GM12874 (cell line): ENCODE measurements around the gene AMER3.

ENCODE experiments used
- TF ChIP-seq, protein P1 (sequence below): IDR thresholded peaks from 2 replicates; pipeline ENCODE4 v1.5.1; 2011; ENCODE audit warnings: low read depth, mild to moderate bottlenecking, control low read depth, low read length, moderate library complexity; ENCODE audit not compliant: insufficient read depth

Gene AMER3, protein sequence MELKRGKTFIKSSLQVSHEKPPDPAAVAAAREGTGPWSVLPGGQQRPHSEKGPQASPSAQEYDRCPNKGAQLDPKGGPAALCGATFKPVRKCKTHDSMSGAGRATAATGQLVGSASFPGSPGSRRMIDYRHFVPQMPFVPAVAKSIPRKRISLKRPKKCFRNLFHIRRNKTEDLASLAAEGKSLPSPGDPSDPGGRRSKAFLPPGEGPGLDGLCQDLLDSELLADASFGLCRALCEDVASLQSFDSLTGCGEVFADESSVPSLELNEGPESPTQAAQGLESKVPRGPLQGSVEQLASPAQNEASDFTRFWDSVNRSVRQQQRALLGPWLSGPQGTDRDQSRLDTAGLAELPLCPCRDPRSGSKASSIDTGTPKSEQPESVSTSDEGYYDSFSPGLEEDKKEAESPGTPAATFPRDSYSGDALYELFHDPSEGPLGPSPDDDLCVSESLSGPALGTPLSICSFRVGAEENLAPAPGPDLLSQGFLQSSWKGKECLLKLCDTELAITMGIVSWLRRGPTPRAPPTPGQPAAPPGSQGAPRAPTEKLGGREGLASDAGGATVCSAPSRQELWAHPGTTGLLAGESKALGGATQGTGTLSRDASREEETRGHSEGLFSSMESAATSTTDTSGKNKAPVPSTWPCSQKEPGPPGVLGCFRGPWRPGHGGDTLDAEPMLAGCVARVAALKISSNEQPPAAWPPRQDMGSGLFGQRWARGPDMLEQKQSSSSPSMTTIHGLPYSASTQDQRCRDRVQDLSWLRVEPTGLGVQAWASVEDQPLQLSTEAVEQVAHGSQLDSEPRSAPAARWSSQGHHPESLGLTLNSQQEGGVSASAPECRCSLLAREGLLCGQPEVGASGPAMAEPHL

DNA sequence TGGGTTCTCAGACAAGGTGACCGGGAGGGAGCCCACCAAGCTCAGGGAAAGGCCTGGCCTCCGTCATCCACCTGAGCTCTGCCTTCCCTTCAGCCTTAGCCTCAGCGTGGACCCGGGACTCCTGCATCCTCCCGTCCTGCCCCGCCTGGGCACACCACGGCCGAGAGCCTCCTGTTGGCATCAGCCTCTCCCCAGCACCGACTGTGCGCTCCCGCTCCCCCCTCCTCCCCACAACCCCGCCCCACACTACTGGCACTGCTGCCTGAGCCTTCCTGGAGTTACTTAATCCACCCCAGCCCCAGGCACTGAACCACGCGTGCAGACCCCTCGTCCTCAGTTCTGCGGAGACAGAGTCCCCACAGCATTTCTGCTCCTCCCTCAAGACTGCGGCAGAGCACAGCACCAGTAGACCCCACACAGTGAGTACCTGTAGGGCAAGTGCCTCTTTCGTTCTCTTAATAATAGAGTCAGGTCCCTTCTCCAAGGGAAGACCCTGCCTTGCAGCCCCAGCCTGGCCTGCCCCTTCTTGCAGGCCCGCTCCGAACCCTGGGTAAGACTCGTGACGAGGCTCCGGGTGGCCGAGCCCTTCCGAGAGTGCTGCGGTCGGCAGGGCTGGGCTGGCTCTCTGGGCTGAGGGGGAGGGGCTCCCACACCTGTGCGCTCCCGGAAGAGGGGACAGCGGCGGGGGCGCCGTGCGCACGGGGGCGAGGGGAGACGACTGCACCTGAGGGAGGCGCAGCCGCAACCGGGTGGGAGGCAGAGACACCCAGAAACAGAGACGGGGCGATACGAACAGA, at the start of gene AMER3:
Gene AMER3 (plus strand): TSS at position 285 of the 797 bp plus-strand sequence. CDS start 6,533 bp downstream, outside the sequence.
- TF ChIP-seq, protein P1, sequence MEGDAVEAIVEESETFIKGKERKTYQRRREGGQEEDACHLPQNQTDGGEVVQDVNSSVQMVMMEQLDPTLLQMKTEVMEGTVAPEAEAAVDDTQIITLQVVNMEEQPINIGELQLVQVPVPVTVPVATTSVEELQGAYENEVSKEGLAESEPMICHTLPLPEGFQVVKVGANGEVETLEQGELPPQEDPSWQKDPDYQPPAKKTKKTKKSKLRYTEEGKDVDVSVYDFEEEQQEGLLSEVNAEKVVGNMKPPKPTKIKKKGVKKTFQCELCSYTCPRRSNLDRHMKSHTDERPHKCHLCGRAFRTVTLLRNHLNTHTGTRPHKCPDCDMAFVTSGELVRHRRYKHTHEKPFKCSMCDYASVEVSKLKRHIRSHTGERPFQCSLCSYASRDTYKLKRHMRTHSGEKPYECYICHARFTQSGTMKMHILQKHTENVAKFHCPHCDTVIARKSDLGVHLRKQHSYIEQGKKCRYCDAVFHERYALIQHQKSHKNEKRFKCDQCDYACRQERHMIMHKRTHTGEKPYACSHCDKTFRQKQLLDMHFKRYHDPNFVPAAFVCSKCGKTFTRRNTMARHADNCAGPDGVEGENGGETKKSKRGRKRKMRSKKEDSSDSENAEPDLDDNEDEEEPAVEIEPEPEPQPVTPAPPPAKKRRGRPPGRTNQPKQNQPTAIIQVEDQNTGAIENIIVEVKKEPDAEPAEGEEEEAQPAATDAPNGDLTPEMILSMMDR, result no peak

DNA sequence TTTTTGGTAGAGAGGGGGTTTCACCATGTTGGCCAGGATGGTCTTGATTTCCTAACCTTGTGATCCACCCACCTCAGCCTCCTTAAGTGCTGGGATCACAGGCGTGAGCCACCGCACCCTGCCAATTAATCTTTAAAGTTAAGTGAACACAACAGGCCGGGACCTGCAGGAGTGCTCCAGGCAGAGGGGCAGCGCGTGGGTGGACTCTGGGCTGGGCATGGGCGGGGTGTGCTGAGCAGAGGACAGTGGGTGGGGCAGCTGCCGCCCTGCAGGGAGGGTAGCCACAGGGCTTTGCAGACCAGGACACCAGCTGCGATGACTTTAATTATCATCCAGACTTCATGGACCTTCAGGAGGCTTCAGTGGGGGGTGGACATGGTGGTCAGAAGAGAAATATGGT, 35.3 kb upstream of the AMER3 start:
- TF ChIP-seq, protein P1, result no peak

DNA sequence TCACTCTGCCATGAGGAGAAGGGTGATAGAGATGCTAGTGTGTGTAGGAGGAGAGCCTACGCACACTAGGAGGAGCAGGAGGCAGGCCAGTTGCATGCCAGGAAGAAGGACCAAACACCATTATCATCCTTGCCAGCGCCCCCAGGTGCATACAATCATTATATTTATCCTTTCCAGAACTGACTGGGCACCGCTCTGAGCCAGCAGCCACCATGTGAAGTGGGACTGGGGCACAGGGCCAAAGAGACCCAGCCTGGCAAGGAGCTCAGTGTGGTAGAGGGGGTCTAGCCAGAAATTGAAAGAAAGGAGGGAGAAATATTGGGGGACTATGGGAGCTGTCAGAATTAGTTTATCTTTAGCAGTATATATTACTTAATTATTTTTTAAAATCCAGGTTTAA, 34.8 kb upstream of the AMER3 start:
- TF ChIP-seq, protein P1, result no peak

DNA sequence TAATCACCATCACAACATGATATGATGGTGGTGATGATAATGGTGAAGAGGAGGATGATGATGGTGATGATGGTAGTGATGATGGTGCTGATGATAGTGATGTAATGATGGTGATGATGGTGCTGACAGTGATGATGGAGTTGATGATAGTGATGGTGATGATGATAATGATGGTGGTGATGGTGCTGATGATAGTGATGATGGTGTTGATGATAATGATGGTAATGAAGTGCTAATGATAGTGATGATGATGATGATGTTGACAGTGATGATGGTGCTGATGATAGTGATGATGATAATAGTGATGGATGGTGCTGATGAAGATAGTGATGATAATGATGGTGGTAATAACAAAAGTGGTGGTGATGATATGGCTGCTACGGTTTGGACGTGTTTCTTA, 30.9 kb upstream of the AMER3 start:
- TF ChIP-seq, protein P1, result no peak

DNA sequence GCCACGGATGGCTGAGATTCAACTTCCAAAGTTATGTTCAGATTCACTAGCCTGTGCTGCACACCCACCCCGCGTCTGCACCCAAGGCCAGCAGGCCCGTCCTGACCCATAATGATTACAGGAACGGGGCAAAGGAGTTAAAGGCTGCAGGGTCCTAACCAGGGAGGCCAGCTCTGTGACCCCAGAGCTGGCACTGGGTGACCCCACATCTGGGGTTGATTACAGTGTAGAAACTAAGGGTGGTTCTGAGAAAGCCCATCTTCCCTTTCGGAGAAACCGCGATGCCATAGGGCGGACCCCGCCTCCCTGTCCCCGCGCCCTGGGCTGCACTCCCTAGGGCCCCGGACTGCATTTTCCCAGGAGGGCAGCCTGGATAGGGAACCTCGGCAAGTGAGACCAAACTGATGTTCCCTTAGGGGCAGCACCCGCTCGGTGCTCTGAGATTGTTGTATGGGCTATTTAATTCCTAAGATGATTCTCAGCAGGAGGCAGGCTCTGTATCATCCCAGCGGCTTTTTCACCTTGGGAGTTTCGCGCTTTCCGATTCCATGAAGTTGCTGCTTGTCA, 28.6 kb upstream of the AMER3 start:
- TF ChIP-seq, protein P1, result no peak

DNA sequence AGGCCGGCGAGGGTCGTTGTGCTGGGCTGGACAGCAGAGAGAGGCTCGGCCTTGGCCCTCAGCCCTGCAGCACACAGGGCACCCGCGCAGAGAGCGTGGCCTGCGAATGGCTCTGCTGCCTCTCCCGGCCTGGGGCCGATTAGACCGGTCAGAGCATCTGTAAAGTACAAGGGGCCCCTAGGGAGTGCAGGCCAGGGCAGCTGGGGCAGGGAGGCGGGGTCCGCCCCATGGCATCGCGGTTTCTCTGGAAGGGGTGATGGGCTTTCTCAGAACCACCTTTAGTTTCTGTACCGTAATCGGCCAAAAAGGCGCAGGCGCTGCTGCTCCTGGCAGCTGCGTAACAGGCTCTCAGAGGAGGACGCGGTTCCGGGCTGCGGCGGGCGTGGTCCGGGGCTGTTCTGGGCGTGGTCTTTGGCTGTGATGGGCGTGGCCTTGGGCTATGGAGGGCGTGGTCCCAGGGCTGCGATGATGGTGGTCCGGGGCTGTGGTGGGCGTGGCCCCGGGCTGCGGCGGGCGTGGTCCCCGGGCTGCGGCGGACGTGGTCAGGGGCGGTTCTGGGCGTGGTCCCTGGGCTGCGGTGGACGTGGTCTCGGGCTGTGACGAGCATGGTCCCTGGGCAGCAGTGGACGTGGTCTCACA, 27.9 kb upstream of the AMER3 start:
- TF ChIP-seq, protein P1, result no peak
